SW 1271 (cell line): ENCODE data around the gene SLC26A3.

Source experiments
- DNase-seq, 2 experiments: peaks; one replicate each; lab custom pipeline; 2025; lab: John Stamatoyannopoulos, UW

Gene SLC26A3

DNA sequence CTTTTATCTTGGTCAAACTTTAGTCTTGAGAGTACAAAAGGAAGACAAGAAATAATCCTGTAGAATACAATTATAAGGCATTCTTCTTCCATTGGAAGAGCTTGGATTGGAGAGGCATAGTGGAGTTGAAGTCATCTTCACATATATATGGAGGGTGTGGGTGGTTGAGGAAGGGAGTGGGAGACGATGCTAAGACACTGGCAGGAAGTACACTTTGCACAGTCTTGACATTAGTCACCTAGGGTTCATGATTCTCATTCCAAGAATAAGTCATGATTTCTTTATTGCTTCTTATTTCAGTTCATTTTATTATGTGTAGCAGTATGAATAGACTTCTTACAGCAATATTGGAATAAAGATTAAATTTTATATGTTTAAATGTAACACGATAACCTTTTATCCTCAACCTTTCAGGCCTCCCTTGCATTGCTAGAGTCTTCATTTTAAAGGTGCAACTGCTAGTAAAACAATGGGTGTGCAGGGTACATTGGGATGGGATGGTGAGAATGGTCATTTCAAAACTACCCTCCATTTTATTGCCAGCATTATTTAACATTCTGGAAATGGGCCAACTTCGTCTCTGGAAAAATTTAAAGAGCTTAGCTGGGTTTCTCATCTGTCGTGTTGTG is 12.3 kb upstream of the SLC26A3 start:
- DNase-seq = no peak

DNA sequence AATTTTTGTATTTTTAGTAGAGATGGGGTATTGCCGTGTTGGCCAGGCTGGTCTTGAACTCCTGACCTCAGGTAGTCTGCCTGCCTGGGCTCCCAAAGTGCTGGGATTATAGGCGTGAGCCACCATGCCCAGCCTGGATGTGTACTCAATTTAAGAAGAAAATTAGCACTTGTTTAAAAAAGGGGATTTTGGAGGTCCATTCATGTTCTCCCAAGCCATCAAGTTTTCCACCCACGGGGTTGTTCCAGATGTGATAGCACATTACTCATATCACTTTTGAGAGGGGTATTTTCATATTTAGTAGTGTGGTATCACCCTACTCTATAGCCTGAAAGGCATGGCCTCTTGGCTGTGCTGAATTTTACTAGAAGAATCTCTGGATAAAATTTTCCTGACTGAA is 10.5 kb upstream of the SLC26A3 start:
- no peak for DNase-seq

DNA sequence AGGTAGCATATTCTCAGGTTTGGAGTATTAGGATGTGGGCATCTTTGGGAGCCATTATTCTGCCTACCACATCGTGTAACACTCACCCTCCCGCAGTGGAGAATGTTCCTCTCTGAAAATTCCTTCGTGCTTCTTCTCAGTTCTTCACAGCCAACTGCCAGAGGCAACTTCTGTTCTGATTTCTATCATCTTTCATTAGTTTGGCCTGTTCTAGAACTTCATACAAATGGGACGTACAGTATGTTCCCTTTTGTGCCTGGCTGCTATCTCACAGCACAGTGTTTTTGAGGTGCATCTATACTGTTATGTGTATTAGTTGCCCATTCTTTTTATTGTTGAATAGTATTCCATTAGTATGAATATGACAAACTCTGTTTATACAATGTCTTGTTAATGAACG is 8.9 kb upstream of the SLC26A3 start:
- DNase-seq = no peak

DNA sequence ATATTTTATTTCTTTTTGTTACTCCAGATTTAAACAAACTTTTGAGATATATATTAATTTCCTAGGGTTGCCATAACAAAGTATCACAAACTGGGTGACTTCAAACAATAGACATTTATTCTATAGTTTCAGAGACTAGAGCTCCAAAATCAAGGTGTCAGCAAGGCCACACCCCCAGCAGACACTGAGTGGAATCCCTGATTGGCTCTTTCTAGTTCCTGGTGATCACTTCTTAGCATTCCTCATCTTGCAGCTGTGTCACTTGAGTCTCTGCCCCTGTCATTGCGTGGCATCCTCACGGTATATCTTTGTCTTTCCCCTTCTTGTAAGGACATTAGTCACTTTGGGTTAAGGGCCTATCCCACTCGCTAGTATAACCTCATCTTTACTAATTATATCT is 7.6 kb upstream of the SLC26A3 start:
- DNase-seq = no peak

DNA sequence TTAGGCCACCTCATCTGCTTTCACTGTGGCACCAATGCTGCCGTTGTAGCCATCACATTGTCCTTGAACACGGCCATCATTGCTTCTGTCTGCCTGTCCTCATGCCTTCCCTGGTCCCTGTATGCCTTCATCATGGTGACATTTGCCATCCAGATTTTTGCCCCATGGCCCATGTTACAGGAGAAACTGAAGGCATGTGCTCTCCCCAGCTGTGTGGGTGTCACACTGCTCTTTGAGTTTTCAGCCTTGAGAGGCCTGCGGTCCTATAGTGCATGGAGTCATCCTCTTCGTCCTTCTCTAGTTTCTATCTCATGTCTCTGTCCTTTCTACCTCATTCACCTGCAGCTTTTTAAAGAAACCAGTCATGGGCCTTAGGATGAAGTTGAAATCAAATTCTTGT is 6.2 kb upstream of the SLC26A3 start:
- no peak for DNase-seq

DNA sequence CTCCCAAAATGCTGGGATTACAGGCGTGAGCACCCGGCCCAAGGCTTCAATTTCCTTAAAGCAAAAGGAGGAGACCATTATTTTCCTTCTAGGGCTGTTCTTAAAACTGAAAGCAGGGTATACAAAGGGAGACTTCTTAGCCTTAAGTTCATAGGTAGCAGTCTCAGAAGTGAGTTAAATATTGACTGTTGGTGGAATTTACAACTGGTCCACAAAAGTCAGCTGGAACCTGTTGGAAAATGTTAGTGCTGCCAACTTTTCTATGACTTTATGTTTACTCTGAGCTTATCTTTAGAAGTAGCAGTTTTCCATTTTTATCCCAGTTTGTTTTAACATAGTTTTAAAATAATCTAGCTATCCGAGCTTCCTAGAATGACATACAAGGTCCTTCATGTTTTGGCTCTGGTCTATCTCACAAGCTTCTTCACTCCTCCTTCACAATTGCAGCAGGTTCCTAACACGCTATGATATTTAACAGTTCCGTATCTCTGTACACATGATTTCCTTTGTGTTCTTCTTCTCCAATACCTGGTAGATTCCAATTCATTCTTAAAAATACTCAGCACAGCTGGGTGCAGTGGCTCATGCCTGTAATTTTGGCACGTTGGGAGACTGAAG is 3.3 kb downstream of the SLC26A3 start:
- no peak for DNase-seq

DNA sequence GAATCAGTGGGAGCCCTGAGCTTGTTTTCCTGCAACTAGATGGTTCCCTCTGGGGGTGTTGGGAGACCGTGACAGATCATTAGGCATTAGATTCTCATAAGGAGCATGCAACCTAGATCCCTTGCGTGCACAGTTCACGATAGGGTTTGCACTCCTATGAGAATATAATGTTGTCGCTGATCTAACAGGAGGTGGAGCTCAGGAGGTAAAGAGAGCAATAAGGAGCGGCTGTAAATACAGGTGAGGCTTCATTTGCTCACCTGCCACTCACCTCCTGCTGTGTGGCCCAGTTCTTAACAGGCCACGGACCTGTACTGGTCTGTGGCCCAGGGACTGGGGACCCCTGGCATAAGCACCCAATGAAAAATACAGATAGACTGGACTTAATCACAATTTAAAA is 10.7 kb downstream of the SLC26A3 start:
- DNase-seq = no peak

DNA sequence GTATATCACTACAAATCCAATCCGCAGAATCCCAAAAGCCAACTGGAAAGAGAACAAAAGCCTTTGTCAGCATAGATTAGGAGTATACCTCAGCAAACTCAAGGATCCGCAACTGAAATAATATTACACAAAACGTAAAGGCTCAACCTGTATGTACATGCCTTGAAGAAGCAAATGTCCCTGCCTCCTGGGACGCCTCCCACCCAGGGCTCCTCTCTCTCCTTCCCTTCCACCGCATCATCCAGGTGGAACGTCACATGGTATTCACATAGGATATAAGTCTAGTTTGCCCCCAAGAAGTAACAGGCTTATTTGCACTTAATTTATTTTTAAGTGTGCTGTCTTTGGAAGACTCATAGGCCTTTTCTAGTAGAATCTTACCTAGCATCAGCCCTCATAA is 13.4 kb downstream of the SLC26A3 start:
- DNase-seq = no peak

DNA sequence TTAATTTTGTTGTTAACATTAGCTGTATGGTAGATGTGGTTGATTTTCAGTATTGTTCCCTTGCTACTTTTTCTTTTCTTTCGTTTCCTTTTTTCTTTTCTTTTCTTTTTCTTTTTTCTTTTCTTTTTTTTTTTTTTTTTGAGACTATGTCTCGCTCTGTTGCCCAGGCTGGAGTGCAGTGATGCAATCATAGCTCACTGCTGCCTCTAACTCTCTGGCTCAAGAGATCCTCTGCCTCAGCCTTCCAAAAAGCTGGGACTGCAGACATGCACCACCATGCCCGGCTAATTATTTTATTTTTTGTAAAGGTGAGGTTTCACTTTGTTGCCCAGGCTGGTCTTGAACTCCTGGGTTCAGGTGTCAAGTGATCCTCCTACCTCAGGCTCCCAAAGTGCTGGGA is 14.4 kb downstream of the SLC26A3 start:
- no peak for DNase-seq

DNA sequence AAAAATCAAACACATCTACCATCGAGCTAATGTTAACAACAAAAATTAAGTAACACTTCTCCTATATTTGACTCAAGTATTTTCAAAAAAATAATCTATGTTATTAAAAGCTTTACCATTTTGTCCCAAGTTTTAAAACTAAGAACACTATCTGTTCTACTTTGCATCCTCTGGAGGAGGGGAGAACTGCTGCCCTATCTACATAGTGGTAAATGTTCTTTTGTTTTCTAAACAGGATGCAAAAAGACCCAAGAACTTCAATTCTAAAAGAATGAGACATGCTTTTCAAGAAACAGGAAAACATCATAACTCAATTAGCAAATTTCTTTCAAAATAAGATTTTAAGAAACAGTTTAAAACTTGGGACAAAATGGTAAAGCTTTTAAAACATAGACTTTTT is 14.8 kb downstream of the SLC26A3 start:
- DNase-seq = no peak

DNA sequence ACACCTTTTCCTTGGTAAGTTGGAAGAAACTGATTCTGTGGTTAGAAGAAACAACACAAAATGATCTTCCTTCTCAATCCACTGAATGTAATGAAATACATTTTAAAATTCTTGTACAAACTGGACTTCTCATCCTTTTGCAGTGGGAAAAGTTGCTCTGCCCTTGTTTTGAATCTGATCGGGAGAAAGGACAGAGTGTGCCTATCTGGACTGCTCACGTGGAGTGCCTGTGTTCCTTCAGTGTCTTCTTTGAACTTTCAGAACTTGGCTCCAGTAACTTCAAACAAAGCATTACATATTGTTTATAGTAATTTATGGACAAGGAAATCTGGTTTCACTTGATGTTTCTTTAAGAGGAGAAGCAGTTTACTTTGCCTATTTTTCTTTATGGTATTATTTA is 17.1 kb downstream of the SLC26A3 start:
- DNase-seq = no peak

DNA sequence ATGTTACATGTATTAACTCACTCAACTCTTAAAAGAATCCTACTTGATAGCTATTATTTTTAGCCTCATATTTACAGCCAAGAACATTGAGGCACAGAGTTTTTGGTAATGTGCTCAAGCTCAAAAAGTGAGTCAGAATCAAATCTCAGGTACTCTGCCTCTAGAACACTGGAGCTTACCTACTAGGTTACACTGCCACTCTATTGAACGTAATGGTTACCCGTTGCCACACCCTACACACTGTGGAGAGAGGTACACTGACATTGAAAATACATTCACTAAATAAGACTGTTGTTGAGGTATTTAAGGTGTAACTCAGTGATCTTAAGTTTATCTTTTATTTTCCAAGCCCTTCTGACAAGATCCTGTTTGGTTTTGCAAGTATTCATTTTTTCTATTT is 17.9 kb downstream of the SLC26A3 start:
- DNase-seq = no peak

DNA sequence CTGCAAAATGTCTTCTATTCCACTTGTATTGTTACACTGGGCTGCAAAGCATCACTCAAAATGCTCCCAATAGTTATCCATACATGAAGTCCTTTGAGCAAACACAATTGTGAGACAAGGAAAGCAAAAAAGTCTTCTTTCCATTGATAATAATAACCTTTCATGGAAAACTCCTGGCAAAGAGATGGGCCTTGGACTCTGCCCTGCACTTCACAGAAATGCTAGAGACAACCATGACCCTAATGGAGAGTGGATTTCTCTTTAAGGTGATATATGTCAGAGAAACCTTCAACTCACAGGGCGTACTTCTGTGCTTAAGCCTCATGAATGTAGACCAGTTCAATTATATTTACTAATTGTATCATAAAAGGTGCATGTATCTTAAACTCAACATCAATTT is 19.4 kb downstream of the SLC26A3 start:
- no peak for DNase-seq

DNA sequence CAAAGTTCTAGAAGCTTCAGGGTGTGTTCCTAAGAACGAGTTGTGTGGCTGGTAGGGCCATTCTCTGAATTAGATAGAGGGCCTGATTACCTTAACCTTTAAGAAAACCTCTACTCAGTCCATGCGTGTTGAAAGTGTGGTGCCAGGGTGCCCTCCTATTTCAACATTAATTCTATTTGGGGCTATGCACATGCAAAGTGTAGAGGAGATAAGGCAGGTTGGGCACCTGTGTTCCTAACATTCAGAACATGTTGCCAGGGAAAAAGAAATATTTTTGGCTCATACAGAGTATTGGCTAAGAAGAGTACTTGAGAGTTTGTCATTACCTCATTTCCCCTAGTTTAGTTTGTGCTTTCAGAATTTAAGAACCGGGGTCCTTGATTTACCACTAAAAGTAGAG is 20.6 kb downstream of the SLC26A3 start:
- DNase-seq = no peak

DNA sequence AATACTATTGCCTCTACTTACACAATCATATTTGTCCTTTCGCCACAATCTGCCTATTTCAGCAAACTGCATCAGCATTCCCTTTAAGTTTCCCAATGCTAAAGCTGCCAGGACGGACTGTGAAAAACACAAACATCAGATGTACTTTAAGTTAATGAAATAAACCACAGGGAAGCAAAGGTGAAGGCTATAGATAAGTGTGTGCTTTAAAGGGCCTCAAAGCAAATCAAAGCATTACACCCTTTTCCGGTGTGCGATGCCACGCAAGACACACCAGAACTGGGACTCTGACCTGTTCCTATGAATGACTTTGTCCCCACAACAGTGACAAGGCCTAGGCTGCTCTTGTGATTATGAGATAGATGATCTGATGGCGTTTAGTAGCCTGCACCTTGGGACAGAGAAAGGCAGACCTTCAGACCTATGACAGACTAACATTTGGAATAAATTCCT is 23.4 kb downstream of the SLC26A3 start:
- DNase-seq = no peak

DNA sequence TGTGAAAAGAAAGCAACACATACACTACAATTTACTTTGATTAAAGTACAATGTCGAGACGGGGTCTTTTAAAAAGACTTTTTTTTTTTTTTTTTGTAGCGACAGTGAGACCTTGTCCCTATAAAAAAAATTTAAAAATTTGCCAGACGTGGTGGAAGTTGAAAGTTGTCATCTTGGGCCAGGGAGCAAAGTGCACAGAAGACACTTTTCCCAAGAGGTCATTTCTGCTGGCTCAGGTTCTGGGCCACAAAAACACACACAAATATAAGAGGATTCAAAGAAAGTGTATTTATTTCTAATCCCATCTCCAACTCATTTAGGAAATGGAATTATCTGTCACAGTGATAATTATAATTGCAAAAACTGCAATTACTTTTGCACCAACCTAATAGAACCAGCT is 24.7 kb downstream of the SLC26A3 start:
- no peak for DNase-seq

DNA sequence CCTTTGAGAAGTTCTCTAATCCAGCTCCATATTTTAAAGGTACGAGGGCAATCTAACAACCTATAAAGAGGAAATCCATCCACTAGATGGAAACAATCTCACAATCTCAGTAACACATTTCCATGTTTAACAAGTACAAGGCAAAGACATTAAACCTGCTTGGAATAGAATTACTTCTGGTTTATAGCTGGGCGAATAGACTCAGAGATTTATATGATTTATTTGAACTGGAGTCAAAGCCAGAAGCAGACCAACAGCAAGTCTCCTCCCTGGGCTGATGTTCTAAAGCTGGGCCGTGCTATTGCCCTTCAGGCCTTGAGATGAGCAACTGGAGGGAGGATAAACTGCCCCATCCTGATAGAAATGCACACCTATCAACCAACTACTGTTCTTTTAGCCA is 25.3 kb downstream of the SLC26A3 start:
- DNase-seq = no peak

DNA sequence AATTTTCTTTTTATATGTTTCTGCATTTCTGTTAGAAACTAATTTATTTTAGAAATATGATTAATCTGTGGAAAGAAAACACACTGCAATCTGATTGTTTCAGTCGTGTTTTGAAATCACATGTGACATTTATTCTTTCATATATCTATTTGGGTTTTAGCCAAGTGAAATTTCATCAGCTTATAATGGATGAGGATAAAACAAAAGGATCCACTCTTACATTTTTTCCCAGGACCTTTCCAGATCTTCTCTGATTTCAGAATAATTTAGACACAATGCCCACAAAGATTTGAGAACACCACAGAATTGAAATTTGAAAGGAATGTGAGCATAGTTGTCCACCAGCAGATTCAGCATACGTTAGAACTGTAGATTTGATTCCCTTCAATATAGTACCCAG is 30.0 kb downstream of the SLC26A3 start:
- no peak for DNase-seq

DNA sequence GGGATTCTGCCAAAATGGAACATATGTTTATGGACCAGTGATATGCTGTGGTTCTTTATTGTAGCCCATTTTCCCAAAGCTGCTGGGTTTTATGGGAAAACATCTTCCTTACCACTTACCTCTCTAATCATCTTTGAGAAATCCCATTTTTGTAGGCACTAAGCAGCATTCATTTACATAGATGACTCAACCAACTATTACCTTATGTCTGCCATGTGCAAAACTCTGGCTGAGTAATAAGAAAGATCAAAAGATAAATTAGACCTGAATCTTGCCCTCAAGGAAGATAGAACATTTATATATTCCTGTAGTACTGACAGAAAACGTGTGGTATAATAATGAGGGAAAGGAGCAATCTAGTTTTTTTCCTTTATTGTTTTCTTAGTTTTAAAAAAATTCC is 34.8 kb downstream of the SLC26A3 start:
- no peak for DNase-seq

DNA sequence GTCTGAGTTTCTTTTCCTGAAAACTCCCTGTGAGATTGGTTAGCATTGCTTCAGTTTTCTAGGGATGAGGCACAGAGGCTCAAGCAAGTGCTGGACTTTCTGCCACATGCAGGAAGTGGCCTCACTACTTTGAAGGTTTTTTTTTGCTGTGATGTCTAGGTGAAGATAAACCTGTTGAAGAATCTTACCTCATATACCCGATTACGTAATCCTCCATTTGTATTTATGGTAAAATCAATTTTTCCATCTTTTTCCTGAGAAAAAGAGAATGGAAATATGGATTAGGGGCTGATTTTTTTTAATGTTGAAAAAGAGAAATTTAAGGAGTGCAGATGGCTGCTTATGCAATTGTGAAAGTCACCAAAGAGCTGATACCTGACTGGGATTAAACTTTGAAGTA is 35.6 kb downstream of the SLC26A3 start:
- DNase-seq = no peak

DNA sequence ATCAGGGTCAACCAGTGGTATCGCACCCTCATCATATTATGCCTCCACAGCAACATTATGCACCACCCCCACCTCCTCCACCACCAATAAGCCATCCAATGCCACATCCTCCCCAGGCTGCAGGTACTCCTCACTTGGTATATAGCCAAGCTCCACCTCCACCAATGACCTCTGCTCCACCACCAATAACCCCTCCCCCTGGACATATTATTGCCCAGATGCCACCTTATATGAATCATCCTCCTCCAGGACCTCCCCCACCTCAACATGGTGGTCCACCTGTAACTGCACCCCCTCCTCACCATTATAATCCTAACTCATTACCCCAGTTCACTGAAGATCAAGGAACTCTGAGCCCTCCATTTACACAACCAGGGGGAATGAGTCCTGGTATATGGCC is 44.4 kb downstream of the SLC26A3 start:
- DNase-seq = no peak

DNA sequence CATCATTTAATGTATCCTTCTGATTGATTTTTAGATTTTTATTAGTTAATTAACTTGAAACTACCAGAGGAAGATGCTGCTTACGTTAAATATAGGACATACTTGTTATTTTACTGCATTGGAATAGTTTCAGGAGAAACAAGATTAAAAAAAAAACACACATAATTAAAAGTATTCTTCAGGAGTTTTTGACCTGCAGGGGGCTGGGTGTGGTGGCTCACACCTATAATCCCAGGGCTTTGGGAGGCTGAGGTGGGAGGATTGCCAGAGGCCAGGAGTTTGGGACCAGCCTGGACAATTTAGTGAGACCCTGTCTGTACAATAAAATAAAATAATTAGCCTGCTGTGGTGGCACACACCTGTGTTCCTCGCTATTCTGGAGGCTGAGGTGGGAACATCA is 48.4 kb downstream of the SLC26A3 start:
- no peak for DNase-seq

DNA sequence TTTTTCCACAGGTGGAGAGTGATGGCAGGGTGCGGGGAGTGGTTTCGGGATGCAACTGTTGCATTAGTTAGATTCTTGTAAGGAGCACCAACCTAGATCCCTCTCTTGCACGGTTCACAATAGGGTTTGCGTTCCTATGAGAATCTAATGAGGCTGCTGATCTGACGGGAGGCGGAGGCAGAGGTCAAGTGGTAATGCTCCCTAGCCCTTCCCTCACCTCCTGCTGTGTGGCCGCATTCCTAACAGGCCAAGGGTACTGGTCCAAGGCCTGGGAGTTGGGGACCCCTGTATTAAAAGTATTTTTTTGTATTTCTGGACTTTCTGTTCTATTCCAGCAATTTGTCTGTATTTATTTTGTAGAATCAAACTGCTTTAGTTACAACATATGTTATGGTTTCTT is 51.9 kb downstream of the SLC26A3 start:
- DNase-seq = no peak

DNA sequence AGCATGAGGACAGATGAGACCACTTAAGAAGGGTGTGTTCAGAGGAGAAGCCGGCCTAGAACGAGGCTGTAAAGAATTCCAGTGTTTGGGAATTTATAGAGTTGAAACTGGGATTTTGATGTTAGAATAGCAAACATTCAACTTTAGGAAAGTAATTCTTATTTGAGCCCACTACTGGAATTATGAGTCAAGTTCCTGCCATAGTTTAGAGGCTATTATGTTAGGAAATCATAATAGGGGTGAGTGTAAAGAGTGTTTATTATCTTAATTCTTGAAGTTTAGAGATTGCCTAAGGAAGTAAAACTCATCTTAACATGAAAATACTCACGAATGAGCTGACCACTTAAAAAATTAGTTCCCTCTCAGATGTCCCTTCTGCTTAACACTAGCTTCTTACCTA is 57.0 kb downstream of the SLC26A3 start:
- no peak for DNase-seq
